Measurements from ENCODE around the gene CARS1. TPM values are rescaled to one million over a fixed set of nuclear protein-coding genes. Genes with fewer than 3 reads are reported as not detected.

Gene CARS1
- total and polyA plus RNA-seq, 2 donors (not counting 1 experiment from before 2014, with no cell fraction given): 31.3 to 49.5 TPM

DNA sequence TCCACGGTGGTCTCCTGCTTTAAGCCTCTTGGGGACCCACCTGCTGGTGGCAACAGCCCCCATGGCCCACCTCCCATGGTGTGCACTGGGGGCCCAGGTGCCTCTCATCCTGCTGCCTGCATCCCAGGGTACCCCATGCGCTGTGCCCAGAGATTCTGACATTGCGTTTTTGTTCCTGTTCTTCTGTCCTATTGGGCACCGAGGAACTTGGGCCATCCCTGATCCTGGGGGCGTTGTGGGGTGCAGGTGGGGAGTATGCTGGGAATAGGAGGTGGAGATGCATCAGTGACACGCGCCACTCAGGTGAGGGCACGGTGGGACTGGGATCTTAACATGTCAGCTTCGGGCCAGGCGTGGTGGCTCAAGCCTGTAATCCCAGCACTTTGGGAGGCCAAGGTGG is 52.7 kb downstream of the CARS1 start:
- TF ChIP-seq EZH2 (IDR thresholded peaks at IDR 0.05; ENCODE audit: borderline replicate concordance, insufficient read depth, low read depth, low read length, poor library complexity, severe bottlenecking): no peak
- TF ChIP-seq, protein P1, sequence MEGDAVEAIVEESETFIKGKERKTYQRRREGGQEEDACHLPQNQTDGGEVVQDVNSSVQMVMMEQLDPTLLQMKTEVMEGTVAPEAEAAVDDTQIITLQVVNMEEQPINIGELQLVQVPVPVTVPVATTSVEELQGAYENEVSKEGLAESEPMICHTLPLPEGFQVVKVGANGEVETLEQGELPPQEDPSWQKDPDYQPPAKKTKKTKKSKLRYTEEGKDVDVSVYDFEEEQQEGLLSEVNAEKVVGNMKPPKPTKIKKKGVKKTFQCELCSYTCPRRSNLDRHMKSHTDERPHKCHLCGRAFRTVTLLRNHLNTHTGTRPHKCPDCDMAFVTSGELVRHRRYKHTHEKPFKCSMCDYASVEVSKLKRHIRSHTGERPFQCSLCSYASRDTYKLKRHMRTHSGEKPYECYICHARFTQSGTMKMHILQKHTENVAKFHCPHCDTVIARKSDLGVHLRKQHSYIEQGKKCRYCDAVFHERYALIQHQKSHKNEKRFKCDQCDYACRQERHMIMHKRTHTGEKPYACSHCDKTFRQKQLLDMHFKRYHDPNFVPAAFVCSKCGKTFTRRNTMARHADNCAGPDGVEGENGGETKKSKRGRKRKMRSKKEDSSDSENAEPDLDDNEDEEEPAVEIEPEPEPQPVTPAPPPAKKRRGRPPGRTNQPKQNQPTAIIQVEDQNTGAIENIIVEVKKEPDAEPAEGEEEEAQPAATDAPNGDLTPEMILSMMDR (IDR thresholded peaks at IDR 0.05): no peak
- Histone ChIP-seq H3K36me3 (replicated peaks in 1 of 2; ENCODE audit: control extremely low read depth in 1 of 2, control insufficient read depth in 1 of 2, extremely low read depth in 1 of 2, insufficient read depth in 2 of 2, low read length in 1 of 2) (peaks cover 0 to 57% of the 10 kb centered on the region in 2 experiments), H3K9ac (ENCODE audit: low read length) (no peak overlapping the region), H4K20me1 (ENCODE audit: control insufficient read depth, insufficient read depth, low read length, poor library complexity, severe bottlenecking) (no peaks in the 10 kb centered on the region), H3K27ac (ENCODE audit: low read length in 2 of 2) (no peak overlapping the region), H3K9me3 (ENCODE audit: control extremely low read depth in 1 of 3, control insufficient read depth in 2 of 3, insufficient read depth in 1 of 3, low read length in 2 of 3) (no peaks in the 10 kb centered on the region), H3K4me2 (replicated peaks; ENCODE audit: low read depth, low read length, poor library complexity, severe bottlenecking) (no peak overlapping the region), H3K4me3 (ENCODE audit: control extremely low read depth in 1 of 5, extremely low read depth in 1 of 5, insufficient read depth in 1 of 5, low read depth in 2 of 5, low read length in 4 of 5) (no peak overlapping the region), H2AFZ (ENCODE audit: insufficient read depth, low read depth, low read length, poor library complexity, severe bottlenecking) (no peak overlapping the region), H3K79me2 (ENCODE audit: control insufficient read depth, insufficient read depth, low read length) (no peaks in the 10 kb centered on the region), H3K27me3 (replicated peaks in 1 of 4; ENCODE audit: control extremely low read depth in 1 of 4, control insufficient read depth in 3 of 4, insufficient read depth in 4 of 4, low read length in 3 of 4) (no peaks in the 10 kb centered on the region), H3K4me1 (ENCODE audit: control insufficient read depth in 2 of 2, insufficient read depth in 2 of 2, low read length in 2 of 2) (no peaks in the 10 kb centered on the region)
- H3K27me3 Mint-ChIP-seq: no peaks in the 10 kb centered on the region
- H3K9me3 Mint-ChIP-seq (ENCODE audit: insufficient read depth): no peaks in the 10 kb centered on the region
- DNase-seq: no peak
- H3K27ac Mint-ChIP-seq: no peak overlapping the region
- ATAC-seq (ENCODE audit: low read depth): no peak
- no peaks in the 10 kb centered on the region for H3K4me1 Mint-ChIP-seq
- POLR2A ChIA-PET: no interaction called here
- CTCF ChIA-PET: no interaction called here
- intact Hi-C loops (cut with micrococcal nuclease): no loop called here
- H3K4me3 Mint-ChIP-seq: no peak overlapping the region
- 100% methylated on average over 8 of the region's 10 CpGs for WGBS (ENCODE audit: insufficient coverage)

DNA sequence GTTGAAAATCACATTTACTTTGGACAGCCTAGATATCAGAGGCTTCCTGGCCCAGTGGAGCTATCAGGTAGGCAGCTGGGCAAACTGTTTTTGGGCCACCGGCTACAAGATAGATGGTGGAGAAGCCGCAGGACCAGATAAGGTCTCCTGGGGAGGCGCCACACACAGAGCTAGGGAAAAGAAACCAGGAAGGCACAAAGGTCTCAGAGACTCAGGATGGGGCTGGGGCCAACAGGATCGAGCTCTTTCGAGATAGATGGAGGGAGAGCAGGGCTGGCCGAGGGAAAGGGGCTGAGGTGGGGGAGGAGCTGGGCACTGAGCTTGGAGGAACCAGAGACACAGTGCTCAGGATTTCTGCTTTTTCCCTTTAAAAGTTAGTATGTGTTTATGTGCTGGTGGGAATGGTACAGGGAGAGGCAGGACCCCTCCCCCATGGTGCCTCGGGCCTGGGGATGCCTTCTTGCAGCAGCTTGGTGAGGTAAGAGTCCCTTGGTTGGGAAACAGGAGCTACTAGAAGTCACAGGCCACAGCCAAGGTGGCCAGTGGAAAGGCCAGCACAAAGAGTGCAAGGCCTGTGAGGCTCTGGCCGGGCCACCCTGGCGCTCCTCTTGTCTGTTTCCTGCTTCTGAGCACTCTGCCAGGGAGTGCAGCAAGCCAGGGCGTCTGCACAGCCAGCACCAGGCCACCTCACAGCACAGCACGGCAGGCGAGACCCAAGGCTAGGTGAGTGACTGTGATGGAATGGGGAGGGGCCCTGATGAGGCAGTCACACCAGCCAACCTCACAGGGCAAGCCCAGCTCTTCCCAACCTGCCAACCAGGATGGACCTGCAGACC is 53.6 kb downstream of the CARS1 start:
- no peaks in the 10 kb centered on the region for H4K20me1 ChIP-seq (ENCODE audit: control insufficient read depth, insufficient read depth, low read length, poor library complexity, severe bottlenecking)
- no peak overlapping the region for H3K27ac Mint-ChIP-seq
- H3K27ac ChIP-seq (ENCODE audit: low read length in 2 of 2): no peak overlapping the region
- intact Hi-C loops (cut with micrococcal nuclease): no loop called here
- no peak for ATAC-seq (ENCODE audit: low read depth)
- no peaks in the 10 kb centered on the region for H3K27me3 Mint-ChIP-seq
- H3K4me3 Mint-ChIP-seq: no peak overlapping the region
- WGBS (ENCODE audit: insufficient coverage): 99% methylated on average over 11 of the region's 12 CpGs
- H3K79me2 ChIP-seq (ENCODE audit: control insufficient read depth, insufficient read depth, low read length): no peaks in the 10 kb centered on the region
- H3K4me3 ChIP-seq (ENCODE audit: control extremely low read depth in 1 of 5, extremely low read depth in 1 of 5, insufficient read depth in 1 of 5, low read depth in 2 of 5, low read length in 4 of 5): no peak overlapping the region
- TF ChIP-seq, protein P1 (IDR thresholded peaks at IDR 0.05): no peak
- no peak for TF ChIP-seq EZH2 (IDR thresholded peaks at IDR 0.05; ENCODE audit: borderline replicate concordance, insufficient read depth, low read depth, low read length, poor library complexity, severe bottlenecking)
- H3K36me3 ChIP-seq (replicated peaks in 1 of 2; ENCODE audit: control extremely low read depth in 1 of 2, control insufficient read depth in 1 of 2, extremely low read depth in 1 of 2, insufficient read depth in 2 of 2, low read length in 1 of 2): peaks cover 0 to 49% of the 10 kb centered on the region in 2 experiments
- no peak for DNase-seq
- no peak overlapping the region for H3K4me2 ChIP-seq (replicated peaks; ENCODE audit: low read depth, low read length, poor library complexity, severe bottlenecking)
- no peaks in the 10 kb centered on the region for H3K9me3 Mint-ChIP-seq (ENCODE audit: insufficient read depth)
- ChIA-PET POLR2A (no interaction called here), CTCF (interaction anchor here (1.4 kb wide), 1 partner anchor 473 kb away, joined by 4 read pairs; no protein-coding TSS in a partner anchor)
- H3K9me3 ChIP-seq (ENCODE audit: control extremely low read depth in 1 of 3, control insufficient read depth in 2 of 3, insufficient read depth in 1 of 3, low read length in 2 of 3): no peaks in the 10 kb centered on the region
- no peak overlapping the region for H3K9ac ChIP-seq (ENCODE audit: low read length)
- H3K4me1 Mint-ChIP-seq: no peaks in the 10 kb centered on the region
- H2AFZ ChIP-seq (ENCODE audit: insufficient read depth, low read depth, low read length, poor library complexity, severe bottlenecking): no peak overlapping the region
- no peaks in the 10 kb centered on the region for H3K27me3 ChIP-seq (replicated peaks in 1 of 4; ENCODE audit: control extremely low read depth in 1 of 4, control insufficient read depth in 3 of 4, insufficient read depth in 4 of 4, low read length in 3 of 4)
- no peaks in the 10 kb centered on the region for H3K4me1 ChIP-seq (ENCODE audit: control insufficient read depth in 2 of 2, insufficient read depth in 2 of 2, low read length in 2 of 2)

All from B cell (primary cell).